HG02884 (cell line): ENCODE results near the gene HOXC4.
A peak's percentile ranks its signal among the peaks of the same experiment; 100 is the strongest.

Source experiments
- ATAC-seq: cut with Tn5 transposase; IDR thresholded peaks from one replicate; pipeline ENCODE4 v1.9.1; 2021; ENCODE audit warnings: mild to moderate bottlenecking, moderate library complexity; ENCODE audit not compliant: unreplicated experiment

HOXC4 gene

DNA sequence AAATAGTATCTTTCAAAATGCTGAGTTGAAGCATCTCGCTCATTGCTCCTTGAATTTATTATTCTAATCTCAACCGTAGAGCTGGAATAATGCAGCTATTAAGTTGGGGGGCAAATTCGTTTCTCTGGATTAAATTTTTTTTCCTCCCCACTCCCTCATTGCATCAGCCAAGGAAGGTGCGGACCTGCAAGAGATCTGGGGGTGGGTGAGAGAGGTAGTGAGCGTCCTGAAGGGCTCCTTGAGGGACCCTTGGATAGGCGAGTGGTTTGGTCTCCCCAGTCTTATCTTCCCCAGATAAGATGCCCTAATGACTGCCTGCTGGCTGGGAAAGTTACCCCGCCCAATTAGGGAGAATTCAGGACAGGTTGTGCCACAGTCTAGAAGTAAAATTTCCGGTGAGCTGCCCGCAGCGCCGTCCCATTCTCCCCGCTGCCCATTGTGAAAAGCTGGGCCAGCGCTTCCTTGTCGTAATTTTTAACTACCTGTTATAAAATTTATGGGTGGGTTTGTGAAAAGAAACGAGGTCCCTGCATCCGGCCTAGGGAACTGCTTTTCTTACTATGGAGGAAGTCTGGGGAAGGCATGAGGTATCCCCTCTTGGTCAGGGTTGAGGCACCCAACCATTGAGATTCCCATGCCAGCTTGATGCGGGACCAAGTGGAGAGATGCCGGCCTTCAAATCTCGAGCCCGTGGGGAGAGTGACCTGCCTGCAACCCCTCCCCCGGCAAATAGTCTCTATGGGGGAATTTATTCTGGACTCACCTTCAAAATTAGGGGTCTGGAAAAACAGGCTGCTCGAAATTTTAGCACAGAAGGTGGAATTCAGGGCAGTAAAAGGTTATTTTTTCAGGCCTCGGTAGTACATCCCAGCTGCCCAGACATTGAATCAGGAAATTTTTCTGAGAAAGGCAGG, 38.4 kb upstream of the HOXC4 start:
- no peak for ATAC-seq

- ATAC-seq, result no peak
Observed at GRCh38 chr12:54016051-54016450, 37.6 kb upstream of the HOXC4 start.

DNA sequence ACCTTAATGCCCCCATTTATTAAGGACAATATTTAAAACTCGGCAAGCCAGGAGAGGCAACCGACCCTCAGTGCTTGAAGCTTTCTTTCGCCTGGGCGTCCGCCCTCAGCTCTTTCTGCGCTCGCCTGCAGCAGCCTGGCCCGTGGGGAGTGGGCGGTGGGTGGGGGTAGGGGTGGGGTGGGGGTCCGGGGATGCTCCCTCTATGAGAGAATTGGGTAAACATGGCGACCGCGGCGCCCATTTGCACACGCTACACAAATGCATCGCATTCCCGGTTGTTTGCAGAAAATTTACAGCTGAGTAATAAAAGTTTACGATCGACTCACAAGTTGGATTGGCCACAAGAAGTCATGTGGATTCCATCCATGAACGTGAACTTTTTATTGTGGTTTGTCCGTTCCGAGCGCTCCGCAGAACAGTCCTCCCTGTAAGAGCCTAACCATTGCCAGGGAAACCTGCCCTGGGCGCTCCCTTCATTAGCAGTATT, 37.1 kb upstream of the HOXC4 start:
- ATAC-seq, result no peak

DNA sequence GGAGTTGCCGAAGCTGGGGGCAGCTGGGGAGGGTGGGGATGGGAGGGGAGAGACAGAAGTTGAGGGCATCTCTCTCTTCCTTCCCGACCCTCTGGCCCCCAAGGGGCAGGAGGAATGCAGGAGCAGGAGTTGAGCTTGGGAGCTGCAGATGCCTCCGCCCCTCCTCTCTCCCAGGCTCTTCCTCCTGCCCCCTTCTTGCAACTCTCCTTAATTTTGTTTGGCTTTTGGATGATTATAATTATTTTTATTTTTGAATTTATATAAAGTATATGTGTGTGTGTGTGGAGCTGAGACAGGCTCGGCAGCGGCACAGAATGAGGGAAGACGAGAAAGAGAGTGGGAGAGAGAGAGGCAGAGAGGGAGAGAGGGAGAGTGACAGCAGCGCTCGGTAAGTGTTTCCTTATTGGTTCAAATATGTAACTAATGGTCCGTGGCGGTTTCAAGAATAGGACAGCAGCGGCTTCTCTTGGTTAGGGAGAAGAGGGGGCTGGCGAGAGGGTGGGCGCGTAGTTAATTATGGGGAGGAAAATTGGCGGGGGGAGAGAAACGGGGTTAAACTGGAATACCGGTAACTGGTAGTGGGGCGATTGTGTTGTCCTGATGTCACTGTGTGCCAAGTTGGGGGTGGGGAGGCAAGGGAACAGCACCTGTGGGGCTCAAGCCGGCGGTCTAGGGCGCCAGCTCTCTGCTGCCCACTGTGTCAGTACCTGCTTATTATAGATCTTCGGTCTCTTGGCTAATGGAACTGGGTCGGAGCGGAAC, 36.4 kb upstream of the HOXC4 start:
- ATAC-seq, result peak; percentile 9

GRCh38 chr12:54017878-54018467, 35.7 kb upstream of the HOXC4 start:
- ATAC-seq, result peak; percentile 54

DNA sequence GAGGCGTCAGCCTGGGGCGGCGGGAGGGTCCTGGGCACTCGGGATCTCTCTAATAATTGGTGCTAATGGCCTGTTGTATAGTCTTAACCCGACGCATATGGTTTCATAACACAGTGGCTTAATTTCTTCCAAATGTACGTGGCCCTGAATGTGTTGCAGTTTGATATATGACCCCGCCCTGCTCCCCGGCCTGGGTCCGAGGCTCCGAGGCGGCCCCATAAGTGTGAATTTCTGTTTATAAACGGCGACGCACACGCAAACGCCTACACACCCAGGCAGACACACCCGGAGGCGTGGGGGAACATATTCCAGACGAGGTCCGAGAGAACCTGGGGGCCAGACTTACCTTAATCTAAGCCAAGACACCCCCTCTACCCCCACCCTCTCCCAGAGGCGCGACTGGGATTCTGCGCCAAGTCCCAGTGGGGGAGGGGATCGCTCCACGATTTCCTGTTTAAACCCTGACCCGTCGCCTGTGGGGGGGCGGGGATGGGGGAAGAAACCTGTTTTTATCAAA, 35.1 kb upstream of the HOXC4 start:
- no peak for ATAC-seq

- ATAC-seq, result no peak
Observed at GRCh38 chr12:54019091-54019811, 34.4 kb upstream of the HOXC4 start.

DNA sequence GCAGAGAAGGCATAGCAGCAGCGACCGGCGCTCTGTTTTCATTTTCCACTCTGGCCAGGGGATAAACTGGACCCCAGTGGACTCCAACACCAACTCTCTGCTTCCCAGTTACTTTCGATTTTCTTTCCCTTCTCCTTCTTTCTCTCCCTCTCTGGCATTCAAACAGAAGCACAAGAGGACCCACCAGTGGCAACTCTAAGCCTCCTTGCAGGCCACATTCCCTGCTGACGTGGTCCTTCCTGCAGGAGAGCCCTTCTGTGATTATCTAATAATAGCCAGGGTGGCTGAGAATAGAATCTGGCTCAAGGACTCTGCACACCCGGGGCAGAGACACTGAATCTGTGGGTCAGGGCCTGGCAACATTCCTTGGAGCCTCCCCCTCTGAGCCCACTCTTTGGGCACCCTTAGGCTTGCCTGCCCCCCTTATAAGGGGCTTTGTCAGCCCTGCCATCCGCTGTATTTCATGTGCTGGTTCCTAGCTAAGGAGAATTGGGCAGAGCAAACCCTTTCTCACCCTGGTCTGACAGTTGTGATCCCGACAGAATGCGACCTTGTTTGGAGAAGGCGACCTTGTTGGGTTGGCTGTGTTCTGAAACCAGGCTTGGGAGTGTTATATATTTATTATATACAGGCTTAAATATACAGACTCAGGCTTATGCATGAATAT, 33.6 kb upstream of the HOXC4 start:
- ATAC-seq, result no peak

DNA sequence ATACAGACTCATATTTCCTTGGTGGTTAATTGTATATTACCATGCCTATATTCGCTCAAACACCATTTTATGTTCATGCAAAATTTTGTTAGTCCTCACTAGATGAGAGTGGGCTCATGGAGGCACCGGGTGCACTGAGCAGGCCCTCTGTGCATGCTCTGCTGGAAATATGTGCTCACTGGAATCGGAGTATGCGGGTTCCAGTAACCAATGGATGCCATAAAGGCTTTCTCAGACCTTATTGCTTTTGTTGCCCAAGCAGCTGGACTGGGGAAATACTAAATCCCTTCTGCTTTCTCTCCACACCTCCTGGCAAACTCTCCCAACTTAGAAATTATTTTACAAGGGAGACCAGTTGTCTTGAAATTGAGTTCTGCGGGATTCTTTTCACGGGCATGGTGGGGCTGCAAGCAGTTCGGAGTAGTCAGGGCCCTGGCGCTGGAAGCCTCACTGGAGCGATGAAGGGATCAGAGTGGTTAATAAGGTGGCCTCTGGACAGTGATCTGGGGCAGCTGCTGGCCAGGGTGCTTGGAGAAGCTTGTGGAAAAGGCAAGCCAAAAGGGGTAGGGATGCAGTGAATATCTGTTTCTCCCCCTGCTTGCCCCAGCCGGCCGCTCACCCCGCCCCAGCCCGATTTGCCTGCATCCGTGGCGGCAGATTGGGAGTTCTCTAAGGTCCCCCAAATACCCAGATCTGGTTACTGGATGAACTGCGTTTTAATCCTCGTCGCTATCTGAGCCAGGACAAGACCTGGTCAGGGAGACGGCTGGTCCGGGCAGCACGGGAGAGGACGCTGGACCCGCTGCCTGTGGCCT, 32.8 kb upstream of the HOXC4 start:
- ATAC-seq, result no peak

GRCh38 chr12:54021432-54022013, 32.1 kb upstream of the HOXC4 start:
- no peak for ATAC-seq

DNA sequence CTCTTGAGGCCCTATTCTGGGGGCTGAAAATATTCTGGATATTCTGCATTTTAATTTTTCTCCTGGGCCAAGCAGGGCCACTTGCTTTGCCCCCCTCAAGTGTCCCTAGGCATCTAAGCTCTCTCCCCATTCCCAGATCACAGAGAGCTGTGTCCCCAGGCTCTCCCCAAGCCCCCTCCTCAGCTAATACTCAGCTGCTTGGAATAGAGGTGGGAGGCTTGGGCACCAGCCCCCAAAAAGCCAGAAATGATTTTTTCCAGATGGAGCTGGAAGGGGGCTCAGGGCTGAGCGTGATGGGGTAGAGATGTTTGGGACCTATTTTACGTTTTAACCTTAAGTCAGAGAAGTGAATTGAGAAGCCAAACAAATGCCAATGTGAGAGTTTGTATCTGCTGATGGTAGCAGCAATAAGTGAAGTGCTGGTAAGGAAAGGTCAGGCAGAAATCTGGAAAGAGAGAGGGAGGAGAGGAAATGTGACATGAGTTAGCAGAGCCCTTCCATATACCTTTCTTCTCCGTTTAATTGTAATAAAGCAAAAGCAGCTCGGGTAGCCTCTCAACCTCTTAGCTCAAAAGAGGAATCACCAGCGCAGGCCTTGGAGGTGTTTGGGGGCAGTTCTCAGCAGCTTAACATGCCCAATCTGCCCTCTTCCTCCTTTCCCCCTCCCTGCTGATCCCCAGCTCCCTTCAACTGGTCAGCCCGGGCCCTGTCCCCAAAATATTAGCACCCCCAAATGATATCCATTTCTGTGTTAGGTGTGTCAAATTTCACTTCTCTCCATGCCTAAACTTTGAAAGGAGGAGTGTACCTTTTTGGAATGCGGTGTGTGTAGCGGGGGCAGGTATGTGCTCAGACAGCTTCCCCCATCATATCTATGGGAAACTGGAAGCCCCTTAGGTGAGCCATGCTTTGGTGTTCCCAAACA, 30.4 kb upstream of the HOXC4 start:
- no peak for ATAC-seq

DNA sequence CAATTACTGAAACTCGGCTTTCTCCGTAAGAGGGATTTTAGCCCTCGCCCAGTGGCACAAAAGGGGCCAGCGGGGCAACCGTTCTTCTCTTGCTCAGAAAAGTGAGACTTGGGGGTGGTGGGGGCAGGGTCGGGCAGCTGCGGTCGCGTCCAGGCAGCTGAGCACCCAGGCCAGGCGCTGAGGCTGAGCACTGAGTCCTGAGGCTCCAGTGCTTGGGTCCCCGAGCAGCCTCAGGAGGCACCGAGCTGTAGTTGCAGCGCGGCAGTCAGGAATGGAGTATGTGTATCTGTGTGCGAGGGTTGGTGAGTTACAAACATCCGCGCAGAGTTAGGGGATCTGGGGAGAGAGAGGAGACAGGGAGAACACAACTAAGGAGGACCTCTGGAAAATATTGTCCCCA, 29.5 kb upstream of the HOXC4 start:
- ATAC-seq, result no peak

DNA sequence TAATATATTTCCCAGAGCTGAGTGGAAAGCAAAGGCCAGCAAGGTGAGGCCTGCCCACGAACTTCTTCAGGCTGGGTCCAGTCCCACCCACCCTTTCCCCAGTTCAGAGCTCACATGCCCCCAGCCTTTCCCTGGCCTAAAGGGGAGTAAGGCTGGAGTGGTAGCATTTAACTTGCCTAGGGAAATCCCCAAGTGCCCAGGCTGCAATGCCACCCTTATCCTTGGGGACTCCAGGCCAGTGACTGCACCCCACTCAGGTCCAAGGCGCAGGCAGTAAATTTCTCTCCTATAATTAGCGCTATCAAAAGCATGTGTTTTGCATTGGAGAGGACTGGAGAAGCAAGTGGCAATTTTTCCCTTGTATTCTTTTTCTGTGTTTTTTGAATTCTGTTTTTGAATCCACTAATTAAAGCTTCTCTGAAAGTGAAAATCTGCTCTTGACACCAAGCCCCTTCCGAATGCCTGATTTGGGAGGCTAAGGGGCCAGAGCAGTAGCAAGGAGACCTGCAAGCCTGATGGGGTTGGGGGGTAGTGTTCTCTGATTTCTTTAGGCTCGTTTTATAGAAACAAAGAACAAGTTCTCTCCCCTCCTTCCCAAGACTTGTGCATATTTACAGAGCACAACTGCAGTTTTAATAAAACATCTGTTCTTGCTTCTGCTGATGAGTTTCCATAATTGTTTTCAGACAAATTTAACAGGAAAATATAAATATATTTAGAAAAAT, 28.9 kb upstream of the HOXC4 start:
- no peak for ATAC-seq

GRCh38 chr12:54025499-54026405, 27.9 kb upstream of the HOXC4 start:
- ATAC-seq, result no peak

DNA sequence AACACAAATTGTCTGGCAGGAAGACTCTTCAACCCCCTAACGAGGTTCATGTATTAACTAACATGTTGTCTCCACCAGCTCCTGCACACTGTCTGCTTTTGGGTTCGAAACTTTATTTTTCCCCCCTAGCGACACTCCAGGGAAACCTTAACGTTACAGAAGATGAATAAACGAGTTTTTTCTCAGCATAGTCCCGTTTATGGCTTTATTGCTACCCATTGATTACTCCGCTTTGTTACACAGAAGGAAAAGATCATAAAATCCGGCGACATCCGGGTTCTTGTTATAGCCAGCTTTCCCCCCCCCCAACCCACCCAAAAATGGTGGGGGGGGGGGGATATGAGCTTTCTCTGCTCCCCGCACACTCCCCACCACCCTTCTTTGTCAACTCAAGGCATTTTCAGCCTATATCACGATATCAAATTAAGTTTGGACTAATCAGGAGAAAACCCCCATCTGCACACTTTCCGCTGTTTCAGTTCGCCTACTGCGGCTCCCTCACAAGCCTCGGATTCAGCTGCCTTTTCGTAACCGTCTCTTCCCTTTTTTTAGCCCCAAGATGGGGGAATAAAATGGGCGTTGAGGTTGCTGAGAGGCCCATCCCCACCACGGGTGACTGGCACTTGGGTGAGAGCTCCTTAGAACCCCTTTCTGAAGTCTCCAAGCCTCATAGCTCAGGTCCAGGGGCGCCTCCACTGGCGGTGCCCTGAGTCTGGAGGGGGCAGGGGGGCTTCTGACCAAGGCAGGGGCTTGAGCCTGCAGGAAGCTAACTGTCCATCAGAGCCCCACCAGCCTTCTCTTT, 26.8 kb upstream of the HOXC4 start:
- no peak for ATAC-seq
